Measurements from ENCODE around the gene ABLIM3. TPM values are rescaled to one million over a fixed set of nuclear protein-coding genes. Genes with fewer than 3 reads are reported as not detected.

Gene ABLIM3
- total and polyA plus RNA-seq, 2 of the 13 experiments (the other 11 are each of a cell fraction or from before 2014, with no cell fraction given) = 0.53 to 6.3 TPM

DNA sequence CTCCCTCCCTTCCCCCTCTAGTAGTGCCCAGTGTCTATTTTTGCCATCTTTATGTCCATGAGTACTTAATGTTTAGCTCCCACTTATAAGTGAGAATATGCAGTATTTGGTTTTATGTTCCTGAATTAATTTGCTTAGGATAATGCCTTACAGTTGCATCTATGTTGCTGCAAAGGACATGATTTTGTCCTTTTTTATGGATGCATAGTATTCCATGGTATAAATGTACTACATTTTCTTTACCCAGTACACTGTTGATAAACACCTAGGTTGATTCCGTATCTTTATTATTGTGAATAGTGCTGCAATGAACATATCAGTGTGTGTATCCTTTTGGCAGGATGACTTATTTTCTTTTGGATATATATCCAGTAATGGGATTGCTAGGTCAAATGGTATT is 3.8 kb downstream of the ABLIM3 start:
- no peaks in the 10 kb centered on the region for H3K36me3 ChIP-seq (replicated peaks in 1 of 2; ENCODE audit: control insufficient read depth in 1 of 2, insufficient read depth in 2 of 2, low read length in 2 of 2)
- no TSS peak for BruUV-seq (replicated peaks)
- intact Hi-C loops (cut with micrococcal nuclease; ENCODE audit: unreplicated experiment) = loop anchor here (10.0 kb wide), 1 partner anchor 420 kb away; no protein-coding TSS in a partner anchor
- no peaks in the 10 kb centered on the region for H3K9me3 ChIP-seq (ENCODE audit: low read length)
- H3K27me3 ChIP-seq (ENCODE audit: control insufficient read depth in 1 of 2, insufficient read depth in 2 of 2, low read length in 2 of 2) = peaks cover 0 to 1% of the 10 kb centered on the region in 2 experiments; a peak in 3 of 5 replicates
- no peak overlapping the region for H2AFZ ChIP-seq (ENCODE audit: low read length)
- in situ Hi-C loops (cut with HindIII; ENCODE audit: extremely low pct_ligation_motif_present, low pct_unique_long_range_greater_than_20kb) = loop anchor here (25.0 kb wide), 1 partner anchor 417 kb away; the partner anchor contains the start of gene CSNK1A1
- H3K27ac ChIP-seq (ENCODE audit: extremely low read length, insufficient read depth, low read length) = no peak overlapping the region
- H3K4me2 ChIP-seq (ENCODE audit: low read depth, low read length) = peak overlapping the region; percentile 27; the same call in 1 of the 2 replicates
- no peak overlapping the region for H3K9ac ChIP-seq (ENCODE audit: insufficient read depth, low read depth, low read length)
- TF ChIP-seq IRF1 (CRISPR knock-in tag; IDR thresholded peaks at IDR 0.05; ENCODE audit: low read depth) (no peak), HCFC1 (IDR thresholded peaks at IDR 0.05; ENCODE audit: low read depth, low read length) (no peak), TBX2 (CRISPR knock-in tag; IDR thresholded peaks at IDR 0.05; ENCODE audit: borderline replicate concordance) (no peak), HNRNPK (IDR thresholded peaks at IDR 0.05; ENCODE audit: low read depth, low read length, poor library complexity, severe bottlenecking) (no peak), KDM5B (CRISPR knock-in tag; IDR thresholded peaks at IDR 0.05; ENCODE audit: borderline replicate concordance) (no peak), HOMEZ (CRISPR knock-in tag; IDR thresholded peaks at IDR 0.05; ENCODE audit: low read depth) (no peak), ZNF672 (CRISPR knock-in tag; IDR thresholded peaks at IDR 0.05) (no peak), LBX2 (CRISPR knock-in tag; IDR thresholded peaks at IDR 0.05; ENCODE audit: borderline replicate concordance) (no peak), ZIK1 (CRISPR knock-in tag; IDR thresholded peaks at IDR 0.05; ENCODE audit: borderline replicate concordance, low read depth) (no peak), ZNF891 (CRISPR knock-in tag; IDR thresholded peaks at IDR 0.05) (no peak)
- TF ChIP-seq, protein P1, sequence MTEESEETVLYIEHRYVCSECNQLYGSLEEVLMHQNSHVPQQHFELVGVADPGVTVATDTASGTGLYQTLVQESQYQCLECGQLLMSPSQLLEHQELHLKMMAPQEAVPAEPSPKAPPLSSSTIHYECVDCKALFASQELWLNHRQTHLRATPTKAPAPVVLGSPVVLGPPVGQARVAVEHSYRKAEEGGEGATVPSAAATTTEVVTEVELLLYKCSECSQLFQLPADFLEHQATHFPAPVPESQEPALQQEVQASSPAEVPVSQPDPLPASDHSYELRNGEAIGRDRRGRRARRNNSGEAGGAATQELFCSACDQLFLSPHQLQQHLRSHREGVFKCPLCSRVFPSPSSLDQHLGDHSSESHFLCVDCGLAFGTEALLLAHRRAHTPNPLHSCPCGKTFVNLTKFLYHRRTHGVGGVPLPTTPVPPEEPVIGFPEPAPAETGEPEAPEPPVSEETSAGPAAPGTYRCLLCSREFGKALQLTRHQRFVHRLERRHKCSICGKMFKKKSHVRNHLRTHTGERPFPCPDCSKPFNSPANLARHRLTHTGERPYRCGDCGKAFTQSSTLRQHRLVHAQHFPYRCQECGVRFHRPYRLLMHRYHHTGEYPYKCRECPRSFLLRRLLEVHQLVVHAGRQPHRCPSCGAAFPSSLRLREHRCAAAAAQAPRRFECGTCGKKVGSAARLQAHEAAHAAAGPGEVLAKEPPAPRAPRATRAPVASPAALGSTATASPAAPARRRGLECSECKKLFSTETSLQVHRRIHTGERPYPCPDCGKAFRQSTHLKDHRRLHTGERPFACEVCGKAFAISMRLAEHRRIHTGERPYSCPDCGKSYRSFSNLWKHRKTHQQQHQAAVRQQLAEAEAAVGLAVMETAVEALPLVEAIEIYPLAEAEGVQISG (CRISPR knock-in tag; IDR thresholded peaks at IDR 0.05) = no peak
- WGBS (ENCODE audit: low lambda C conversion rate) = 97% methylated on average over 1 of the region's 1 CpG
- peaks cover 67% of the 10 kb centered on the region for H3K4me1 ChIP-seq (ENCODE audit: insufficient read depth, low read length)
- FAIRE-seq (no peak), ATAC-seq (no peak), DNase-seq (ENCODE audit: low spot score) (no peak)
- ChIA-PET CTCF (ENCODE audit: low intra/inter-chr PET ratio, low total read pairs) (no interaction called here), POLR2A (interaction anchor here (4.7 to 4.9 kb wide), 2 partner anchors 15 to 29 kb away, joined by 35 to 68 read pairs; no protein-coding TSS in a partner anchor)
- H3K79me2 ChIP-seq (ENCODE audit: insufficient read depth, low read length) = no peaks in the 10 kb centered on the region
- H4K20me1 ChIP-seq (ENCODE audit: insufficient read depth, low read length) = no peaks in the 10 kb centered on the region
- H3K4me3 ChIP-seq (replicated peaks in 1 of 3; ENCODE audit: insufficient read depth in 1 of 3, low read depth in 2 of 3, low read length in 3 of 3) = no peak overlapping the region
